Thoracic aorta (tissue), 2 donors: ENCODE results near the gene SYK. TPM values are rescaled to one million over a fixed set of nuclear protein-coding genes. Genes with fewer than 3 reads are reported as not detected.
"Not testable (repeated sequence)": the region's sequence is repeated elsewhere in the genome, so short reads cannot be mapped to it uniquely, and the experiment has no call there.

Source experiments
- ATAC-seq: fragments of 150-250 bp; one replicate; pipeline ENCODE4 v1.8.0; 2017; ENCODE audit warnings: low read depth; ENCODE audit not compliant: insufficient number of reproducible peaks, low FRiP score
- DNase-seq: peaks from one replicate; pipeline ENCODE4 v3.0.0-alpha.2; 2020; ENCODE audit warnings: low spot score
- H3K27ac ChIP-seq, 2 donors: fragments of 200-600 bp; sonication (generic); 1 replicate in 1 of 2; 2 replicates in 1 of 2; pipeline ENCODE4 v1.5.1; 2016; ENCODE audit warnings: mild to moderate bottlenecking in 2 of 2, moderate library complexity in 2 of 2
- H3K27me3 ChIP-seq: fragments of 200-600 bp; sonication (generic); replicated peaks from 2 replicates; pipeline ENCODE4 v1.6.0; 2016; ENCODE audit warnings: mild to moderate bottlenecking; ENCODE audit not compliant: insufficient read depth
- H3K36me3 ChIP-seq: fragments of 200-600 bp; sonication (generic); one replicate; pipeline ENCODE4 v1.5.1; 2016
- H3K4me1 ChIP-seq, 2 donors: fragments of 200-600 bp; sonication (generic); 1 replicate in 1 of 2; 2 replicates in 1 of 2; pipeline versions ENCODE4 v1.5.1 to v1.6.0; 2016; ENCODE audit warnings: low read depth in 2 of 2, mild to moderate bottlenecking in 1 of 2; ENCODE audit not compliant: control insufficient read depth in 1 of 2
- H3K4me3 ChIP-seq: fragments of 200-600 bp; sonication (generic); 2 replicates; pipeline ENCODE4 v1.5.1; 2016; ENCODE audit warnings: mild to moderate bottlenecking
- H3K9me3 ChIP-seq: fragments of 200-600 bp; sonication (generic); 2 replicates; pipeline ENCODE4 v1.5.1; 2016
- CTCF ChIP-seq: fragments of 200-600 bp; sonication (generic); IDR thresholded peaks from one replicate; pipeline ENCODE4 v1.5.1; 2019; ENCODE audit warnings: antibody characterized with exemption
- total RNA-seq, 2 donors: library from RNA; depleted of rRNA; stranded (reverse); fragments of >200 nt; gene quantifications; one replicate each; pipeline versions ENCODE4 v1.1.0 to v1.2.3, GENCODE V29; 2016

The SYK gene
- total RNA-seq, result 10 to 100 TPM; 18.1 to 23.3 TPM

GRCh38 chr9:90801241-90801972 is at the start of gene SYK:
TSS of gene SYK (plus strand) at chr9:90801819. CDS start at chr9:90843899, 42,080 bp downstream.
- H3K4me3 ChIP-seq, result peak within 1 kb of the TSS; percentile 67
- H3K36me3 ChIP-seq, result no peaks in the 10 kb centered on the region
- no peaks in the 10 kb centered on the region for H3K27me3 ChIP-seq
- TF ChIP-seq CTCF, result no peak
- no peak for ATAC-seq
- peaks cover 0 to 6% of the 10 kb centered on the region in 2 donors for H3K4me1 ChIP-seq
- DNase-seq, result no peak
- peak within 1 kb of the TSS in 1 of 2 donors; percentile 66 for H3K27ac ChIP-seq
- no peaks in the 10 kb centered on the region for H3K9me3 ChIP-seq

- not testable (repeated sequence) for H3K27me3 ChIP-seq, ATAC-seq
Observed at GRCh38 chr9:90755514-90756371, 45.9 kb upstream of the SYK start.

GRCh38 chr9:90760577-90760976 is 41.0 kb upstream of the SYK start:
- H3K27ac ChIP-seq, DNase-seq, H3K36me3 ChIP-seq, H3K4me1 ChIP-seq, H3K27me3 ChIP-seq, H3K4me3 ChIP-seq, H3K9me3 ChIP-seq, ATAC-seq: not testable (repeated sequence)

More at GRCh38 chr9:90755514-90756371, 45.9 kb upstream of the SYK start:
- H3K9me3 ChIP-seq, H3K4me3 ChIP-seq, DNase-seq, H3K36me3 ChIP-seq, H3K4me1 ChIP-seq, H3K27ac ChIP-seq: not testable (repeated sequence)

GRCh38 chr9:90766731-90767130 is 34.9 kb upstream of the SYK start:
- Histone ChIP-seq H3K9me3 (no peaks in the 10 kb centered on the region), H3K27me3 (no peaks in the 10 kb centered on the region), H3K36me3 (no peaks in the 10 kb centered on the region), H3K27ac (no peak overlapping the region), H3K4me1 (no peaks in the 10 kb centered on the region), H3K4me3 (no peak overlapping the region)
- no peak for ATAC-seq
- TF ChIP-seq CTCF, result no peak
- DNase-seq, result no peak

- Histone ChIP-seq H3K36me3 (no peaks in the 10 kb centered on the region), H3K27me3 (no peaks in the 10 kb centered on the region), H3K4me1 (no peaks in the 10 kb centered on the region), H3K27ac (no peak overlapping the region), H3K4me3 (no peak overlapping the region), H3K9me3 (no peaks in the 10 kb centered on the region)
- no peak for TF ChIP-seq CTCF
- ATAC-seq, result no peak
- no peak for DNase-seq
Observed at GRCh38 chr9:90767523-90768100, 34.0 kb upstream of the SYK start.
